Suppressor macrophage treated with lipopolysaccharide for 1 hour (primary cell): ENCODE measurements around the gene TRIM5.
"Not testable (repeated sequence)": the region's sequence is repeated elsewhere in the genome, so short reads cannot be mapped to it uniquely, and the experiment has no call there.

Experiments used
- DNase-seq, 3 donors: peaks; one replicate each; pipeline ENCODE4 v3.0.0-alpha.2; 2020 to 2022

The TRIM5 gene, protein sequence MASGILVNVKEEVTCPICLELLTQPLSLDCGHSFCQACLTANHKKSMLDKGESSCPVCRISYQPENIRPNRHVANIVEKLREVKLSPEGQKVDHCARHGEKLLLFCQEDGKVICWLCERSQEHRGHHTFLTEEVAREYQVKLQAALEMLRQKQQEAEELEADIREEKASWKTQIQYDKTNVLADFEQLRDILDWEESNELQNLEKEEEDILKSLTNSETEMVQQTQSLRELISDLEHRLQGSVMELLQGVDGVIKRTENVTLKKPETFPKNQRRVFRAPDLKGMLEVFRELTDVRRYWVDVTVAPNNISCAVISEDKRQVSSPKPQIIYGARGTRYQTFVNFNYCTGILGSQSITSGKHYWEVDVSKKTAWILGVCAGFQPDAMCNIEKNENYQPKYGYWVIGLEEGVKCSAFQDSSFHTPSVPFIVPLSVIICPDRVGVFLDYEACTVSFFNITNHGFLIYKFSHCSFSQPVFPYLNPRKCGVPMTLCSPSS

DNA sequence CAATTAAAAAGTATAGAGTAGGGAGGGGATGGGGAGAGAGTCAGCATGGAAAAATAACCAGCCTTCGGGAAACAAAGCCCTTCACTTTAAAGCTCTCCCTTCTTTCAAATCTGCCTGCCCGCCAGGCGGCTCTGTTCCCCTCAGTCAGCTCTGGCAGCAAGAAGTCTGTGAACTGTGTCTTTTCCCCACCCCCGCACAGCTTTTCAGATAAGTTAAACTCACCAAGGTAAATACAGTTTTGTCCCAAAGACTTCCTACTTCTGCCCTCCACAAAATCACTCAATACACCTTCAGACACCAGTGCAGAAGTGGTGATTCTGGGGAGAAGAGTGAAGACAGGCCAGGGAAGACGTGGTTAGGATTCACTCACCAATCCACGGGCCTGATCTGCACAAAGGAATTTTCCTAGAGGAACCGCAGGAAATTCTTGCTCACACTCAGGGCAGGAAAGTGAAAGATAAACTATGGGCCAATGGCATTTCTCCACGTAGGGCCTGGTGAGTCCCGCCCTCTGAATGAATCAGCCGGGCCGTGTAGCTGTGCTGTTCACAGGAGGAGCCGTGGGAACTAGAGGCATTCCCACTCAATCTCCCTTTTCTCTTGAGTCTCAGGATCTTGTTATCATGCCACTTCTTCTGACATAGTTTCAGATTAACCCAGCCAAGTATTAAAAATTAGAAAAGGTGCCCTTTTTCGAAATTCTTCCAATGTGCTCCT lies at the start of gene TRIM5:
TSS of gene TRIM5 (minus strand) at position 429 of the 717 bp plus-strand sequence. CDS start 4,897 bp downstream, outside the sequence.
- peak; percentile 95 to 99 (median 97) for DNase-seq

- no peak for DNase-seq
Observed at GRCh38 chr11:5727691-5728090, 42.8 kb upstream of the TRIM5 start.

DNA sequence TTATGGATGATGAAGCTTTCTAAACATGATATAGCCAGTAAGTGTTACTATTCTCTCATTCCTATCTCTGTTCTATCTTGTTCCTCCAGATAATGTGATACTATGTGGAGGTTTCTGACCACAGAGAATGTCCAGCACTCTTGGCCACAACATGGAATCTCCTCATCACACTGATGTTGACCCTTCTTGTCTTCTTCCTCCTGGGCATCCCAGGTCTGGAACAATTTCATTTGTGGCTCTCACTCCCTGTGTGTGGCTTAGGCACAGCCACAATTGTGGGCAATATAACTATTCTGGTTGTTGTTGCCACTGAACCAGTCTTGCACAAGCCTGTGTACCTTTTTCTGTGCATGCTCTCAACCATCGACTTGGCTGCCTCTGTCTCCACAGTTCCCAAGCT lies 41.5 kb upstream of the TRIM5 start:
- no peak for DNase-seq

DNA sequence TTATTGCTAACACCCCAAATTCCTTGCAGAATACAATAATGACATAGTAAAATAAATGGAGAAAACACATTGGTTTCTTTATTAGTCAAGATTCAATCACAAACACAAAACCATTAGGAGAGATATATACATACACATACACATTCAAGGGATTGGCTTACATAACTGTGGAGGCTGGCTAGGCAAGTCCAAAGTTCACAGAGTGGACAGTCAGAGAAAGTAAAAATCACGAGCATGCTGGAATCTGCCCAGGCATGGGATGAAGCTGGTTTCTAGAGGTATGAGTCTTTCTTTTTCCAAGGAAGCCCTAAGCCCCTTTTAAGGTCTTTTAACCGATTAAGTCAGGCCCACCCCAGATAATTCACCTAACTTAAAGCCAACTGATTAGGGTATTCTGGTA lies 37.7 kb upstream of the TRIM5 start:
- DNase-seq, result no peak

GRCh38 chr11:5719703-5720495 lies 35.0 kb upstream of the TRIM5 start:
- DNase-seq, result no peak

DNA sequence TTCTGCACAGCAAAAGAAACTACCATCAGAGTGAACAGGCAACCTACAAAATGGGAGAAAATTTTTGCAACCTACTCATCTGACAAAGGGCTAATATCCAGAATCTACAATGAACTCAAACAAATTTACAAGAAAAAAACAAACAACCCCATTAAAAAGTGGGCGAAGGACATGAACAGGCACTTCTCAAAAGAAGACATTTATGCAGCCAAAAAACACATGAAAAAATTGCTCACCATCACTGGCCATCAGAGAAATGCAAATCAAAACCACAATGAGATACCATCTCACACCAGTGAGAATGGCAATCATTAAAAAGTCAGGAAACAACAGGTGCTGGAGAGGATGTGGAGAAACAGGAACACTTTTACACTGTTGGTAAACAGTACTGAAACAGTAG lies 31.6 kb upstream of the TRIM5 start:
- DNase-seq, result not testable (repeated sequence)

GRCh38 chr11:5713695-5714094 lies 28.8 kb upstream of the TRIM5 start:
- DNase-seq, result no peak

DNA sequence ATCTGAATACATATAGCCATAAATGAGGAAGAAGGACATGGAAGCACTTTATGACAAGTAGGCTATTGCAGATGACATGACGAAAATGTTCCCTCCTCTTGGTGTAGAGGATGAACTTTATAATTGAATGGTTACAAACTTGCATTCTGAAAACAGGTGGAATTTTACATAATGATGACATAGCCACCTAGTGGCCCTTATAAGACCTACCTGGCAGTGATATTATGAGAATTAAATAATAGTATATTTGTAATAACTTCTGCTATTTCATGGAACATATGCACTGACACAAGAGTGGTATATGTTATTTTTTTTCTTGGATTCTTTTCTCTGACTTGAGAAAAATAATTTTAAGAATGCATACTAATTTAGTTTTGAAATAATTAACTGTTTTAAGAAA lies 27.6 kb upstream of the TRIM5 start:
- DNase-seq, result no peak

GRCh38 chr11:5705688-5706087 lies 20.8 kb upstream of the TRIM5 start:
- DNase-seq, result no peak

GRCh38 chr11:5703741-5704536 lies 19.1 kb upstream of the TRIM5 start:
- DNase-seq, result no peak

- peak; percentile 42 to 62 (median 49) for DNase-seq
Observed at GRCh38 chr11:5701055-5701577, 16.2 kb upstream of the TRIM5 start.

DNA sequence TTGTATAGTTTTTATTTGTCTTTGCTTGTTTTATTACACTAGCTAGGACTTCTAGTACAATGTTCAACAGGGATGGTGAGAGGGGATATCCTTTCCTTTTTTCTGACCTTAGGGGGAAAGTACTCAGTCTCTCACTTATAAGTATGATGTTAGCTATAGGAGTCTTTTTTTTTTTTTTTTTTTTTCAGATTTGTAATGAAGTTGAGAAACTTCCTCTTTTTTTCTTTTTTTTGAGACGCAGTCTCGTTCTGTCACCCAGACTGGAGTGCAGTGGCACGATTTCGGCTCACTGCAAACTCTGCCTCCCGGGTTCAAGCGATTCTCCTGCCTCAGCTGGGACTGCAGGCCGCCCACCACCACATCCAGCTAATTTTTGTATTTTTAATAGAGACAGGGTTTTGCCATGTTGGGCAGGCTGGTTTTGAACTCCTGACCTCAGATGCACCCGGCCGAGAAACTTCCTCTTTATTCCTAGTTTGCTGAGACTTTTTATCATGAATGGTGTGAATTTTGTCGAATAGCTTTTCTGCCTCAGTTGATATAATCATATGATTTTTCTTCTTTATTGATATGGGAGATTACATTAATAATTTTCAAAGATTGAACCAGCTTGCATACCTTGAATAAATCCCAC lies 15.7 kb upstream of the TRIM5 start:
- peak; percentile 50 to 89 (median 79) for DNase-seq

GRCh38 chr11:5698281-5698680 lies 13.4 kb upstream of the TRIM5 start:
- DNase-seq, result no peak

- no peak for DNase-seq
Observed at GRCh38 chr11:5696210-5696609, 11.3 kb upstream of the TRIM5 start.

- no peak for DNase-seq
Observed at GRCh38 chr11:5695580-5695979, 10.7 kb upstream of the TRIM5 start.

GRCh38 chr11:5694642-5695041 lies 9.8 kb upstream of the TRIM5 start:
- DNase-seq, result no peak

DNA sequence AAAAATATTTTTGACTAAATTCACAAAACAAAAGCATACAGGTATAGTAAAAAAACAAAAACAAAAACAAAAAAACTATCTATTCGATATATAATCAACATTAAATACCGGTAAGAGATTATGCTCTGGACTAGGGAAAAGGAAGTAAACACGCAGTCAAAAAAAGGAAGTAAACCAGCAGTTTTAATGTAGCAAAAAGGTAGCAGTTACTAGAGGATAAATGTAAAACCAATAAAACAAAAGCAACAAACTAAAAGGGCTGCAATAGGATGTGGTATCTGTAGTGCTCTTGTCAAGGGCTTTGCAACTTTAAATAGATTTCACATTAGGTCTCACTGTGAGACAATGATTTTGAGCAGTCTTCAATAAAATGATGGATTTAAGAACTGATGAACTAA lies 7.1 kb upstream of the TRIM5 start:
- DNase-seq, result peak in 2 of 3 donors; percentile 30 to 38

DNA sequence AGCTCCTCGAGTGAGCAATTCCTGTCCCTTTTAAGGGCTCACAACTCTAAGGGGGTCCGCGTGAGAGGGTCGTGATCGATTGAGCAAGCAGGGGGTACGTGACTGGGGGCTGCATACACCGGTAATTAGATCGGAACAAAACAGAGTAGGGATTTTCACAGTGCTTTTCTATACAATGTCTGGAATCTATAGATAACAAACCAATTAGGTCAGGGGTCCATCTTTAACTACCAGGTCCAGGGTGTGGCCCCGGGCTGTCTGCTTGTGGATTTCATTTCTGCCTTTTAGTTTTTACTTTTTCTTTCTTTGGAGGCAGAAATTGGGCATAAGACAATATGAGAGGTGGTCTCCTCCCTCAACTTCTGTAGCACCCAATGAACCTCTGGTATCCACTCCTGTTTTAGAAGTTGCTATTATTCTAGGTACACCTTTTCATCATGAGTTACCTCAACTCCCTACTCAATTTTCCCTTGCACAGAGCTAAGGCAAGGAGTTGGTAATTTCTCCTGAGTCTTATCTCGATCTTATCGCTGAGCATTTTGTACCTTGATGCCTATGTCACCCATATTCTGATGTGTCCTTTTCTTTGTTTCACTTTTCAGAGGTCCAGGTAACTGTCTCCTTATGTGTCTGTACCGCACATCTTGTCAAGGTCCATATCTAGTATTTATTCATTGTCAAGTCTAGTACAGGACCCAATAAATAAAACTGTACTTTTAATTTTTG lies 6.5 kb upstream of the TRIM5 start:
- not testable (repeated sequence) for DNase-seq

DNA sequence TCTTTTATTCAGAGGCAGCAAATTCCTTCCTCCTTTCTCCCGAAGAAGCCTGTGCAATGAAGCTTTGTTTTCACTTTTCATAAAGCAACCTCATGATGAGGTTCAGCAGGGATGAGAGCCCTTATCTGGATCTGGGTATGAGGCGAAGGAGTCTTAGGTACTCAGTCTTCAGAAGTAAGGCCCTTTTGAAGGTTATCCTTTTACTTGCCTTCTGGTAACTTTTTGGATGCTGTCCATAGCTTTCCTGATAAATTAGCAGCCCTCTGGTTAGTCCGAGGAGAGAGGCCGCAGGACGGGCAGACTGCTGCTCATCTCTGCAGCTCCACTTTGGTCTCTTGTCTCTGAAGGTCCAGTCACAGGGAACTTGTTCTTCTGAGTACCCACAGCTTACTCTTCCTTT lies 5.9 kb upstream of the TRIM5 start:
- DNase-seq, result peak; percentile 24 to 36 (median 24)

- peak; percentile 56 to 69 (median 59) for DNase-seq
Observed at GRCh38 chr11:5690216-5690615, 5.3 kb upstream of the TRIM5 start.

GRCh38 chr11:5689551-5689983 lies 4.7 kb upstream of the TRIM5 start, which contains the start of gene TRIM22:
TRIM22 (plus strand) TSS chr11:5689790; CDS start chr11:5696233, 6,443 bp downstream.
- DNase-seq, result peak; percentile 86 to 99 (median 95)
